Natural killer cell treated with Interleukin-12 subunit alpha and Interleukin-12 subunit beta and Interleukin-15 and Interleukin-18, amount 100 ng/mL, for 72 hours (primary cell): ENCODE measurements around the gene P3H3. TPM values are rescaled to one million over a fixed set of nuclear protein-coding genes. Genes with fewer than 3 reads are reported as not detected.
"Not testable (repeated sequence)": the region's sequence is repeated elsewhere in the genome, so short reads cannot be mapped to it uniquely, and the experiment has no call there.

Experiments
- ATAC-seq, 2 donors: fragments of 150-1000 bp; cut with Tn5 transposase in 1 of 2; sonication (Bioruptor Pico), chemical (Tn5 transposase) in 1 of 2; 2 replicates each; pipeline ENCODE4 v1.10.0; 2021
- DNase-seq: peaks from one replicate; pipeline ENCODE4 v3.0.0; 2022; ENCODE audit warnings: low spot score
- H3K27ac Mint-ChIP-seq, 2 donors: 1 replicate in 1 of 2; 2 replicates in 1 of 2; pipeline ENCODE4 v1.8.0; 2022; ENCODE audit warnings: mixed read lengths in 2 of 2, mild to moderate bottlenecking in 1 of 2, moderate library complexity in 1 of 2
- H3K27me3 Mint-ChIP-seq, 2 donors: 1 replicate in 1 of 2; 2 replicates in 1 of 2; pipeline ENCODE4 v1.8.0; 2022; ENCODE audit warnings: mixed read lengths in 2 of 2
- H3K36me3 Mint-ChIP-seq: one replicate; pipeline ENCODE4 v1.8.0; 2022; ENCODE audit warnings: mixed read lengths
- H3K4me1 Mint-ChIP-seq, 2 donors: 1 replicate in 1 of 2; 2 replicates in 1 of 2; pipeline ENCODE4 v1.8.0; 2022; ENCODE audit warnings: low read depth in 2 of 2, mixed read lengths in 2 of 2, mild to moderate bottlenecking in 1 of 2
- H3K4me3 Mint-ChIP-seq: one replicate; pipeline ENCODE4 v1.8.0; 2022; ENCODE audit warnings: mixed read lengths
- H3K9me3 Mint-ChIP-seq: 2 replicates; pipeline ENCODE4 v1.8.0; 2022; ENCODE audit warnings: mixed read lengths
- total RNA-seq, 2 donors: library from RNA; stranded (reverse); gene quantifications; one replicate each; pipeline ENCODE4 v1.2.3, GENCODE V29; 2022

P3H3 gene
- total RNA-seq, 2 donors from 2014 or later, result 1.3 TPM; not detected in 1

DNA sequence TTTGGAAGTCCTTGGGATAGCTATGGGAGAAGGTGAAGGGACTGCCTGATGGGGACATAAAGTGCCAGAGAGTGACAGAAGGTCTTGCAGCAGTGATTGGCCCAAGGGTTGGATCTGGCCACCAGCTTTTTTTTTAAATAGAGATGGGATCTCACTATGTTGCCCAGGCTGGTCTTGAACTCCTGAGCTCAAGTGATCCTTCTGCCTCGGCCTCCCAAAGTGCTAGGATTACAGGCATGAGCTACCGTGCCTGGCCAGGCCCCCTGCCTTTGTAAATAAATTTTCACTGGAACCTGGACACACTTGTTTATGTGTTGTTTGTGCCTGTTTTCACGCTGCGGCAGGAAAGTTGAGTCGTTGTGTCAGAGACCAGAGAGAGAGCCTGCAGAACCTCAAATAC is 37.1 kb downstream of the P3H3 start:
- H3K36me3 Mint-ChIP-seq, result peaks cover 16% of the 10 kb centered on the region
- not testable (repeated sequence) for H3K27ac Mint-ChIP-seq, H3K27me3 Mint-ChIP-seq, DNase-seq, ATAC-seq, H3K9me3 Mint-ChIP-seq
- peak overlapping the region; percentile 8 for H3K4me3 Mint-ChIP-seq
- H3K4me1 Mint-ChIP-seq, result peaks cover 24 to 25% of the 10 kb centered on the region in 2 donors

DNA sequence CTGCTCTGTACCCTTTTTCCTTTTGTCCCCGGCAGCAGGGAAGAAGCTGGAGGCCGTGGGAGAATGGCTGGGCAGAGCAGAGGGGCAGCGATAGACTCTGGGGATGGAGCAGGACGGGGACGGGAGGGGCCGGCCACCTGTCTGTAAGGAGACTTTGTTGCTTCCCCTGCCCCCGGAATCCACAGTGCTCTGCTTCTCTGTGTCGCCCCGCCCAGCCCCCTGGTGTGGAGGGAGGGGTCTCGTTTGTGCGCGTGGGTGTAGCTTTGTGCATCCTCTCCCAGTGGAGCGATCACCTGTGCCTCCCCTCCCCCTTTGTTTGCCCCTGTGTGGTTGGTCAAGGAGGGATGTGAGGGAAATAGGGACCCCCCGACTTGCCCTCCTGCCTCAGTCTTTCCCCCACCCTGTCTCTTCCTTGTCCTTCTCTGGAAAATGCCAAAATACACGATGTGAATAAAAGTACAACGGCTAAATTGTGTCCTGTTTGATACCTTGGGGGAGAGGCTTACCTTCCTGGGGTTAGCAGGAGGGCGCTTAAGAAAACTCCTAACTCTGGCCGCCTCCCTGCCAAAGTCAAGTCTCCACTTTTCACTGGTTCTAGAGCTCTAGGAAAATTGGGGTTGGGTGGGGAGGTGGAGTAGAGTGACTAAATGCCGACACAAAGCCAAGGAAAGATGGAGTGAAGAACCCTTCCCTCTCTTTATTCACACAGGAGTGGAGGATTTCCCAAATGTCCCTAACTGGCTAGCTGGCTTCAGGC is 38.1 kb downstream of the P3H3 start:
- Mint-ChIP-seq H3K4me3 (peak overlapping the region; percentile 94), H3K27me3 (no peaks in the 10 kb centered on the region), H3K27ac (peak overlapping the region; percentile 84 to 95), H3K36me3 (peaks cover 15% of the 10 kb centered on the region), H3K9me3 (no peaks in the 10 kb centered on the region), H3K4me1 (peaks cover 33% of the 10 kb centered on the region in 2 donors)
- ATAC-seq, result no peak
- peak; percentile 60 for DNase-seq

DNA sequence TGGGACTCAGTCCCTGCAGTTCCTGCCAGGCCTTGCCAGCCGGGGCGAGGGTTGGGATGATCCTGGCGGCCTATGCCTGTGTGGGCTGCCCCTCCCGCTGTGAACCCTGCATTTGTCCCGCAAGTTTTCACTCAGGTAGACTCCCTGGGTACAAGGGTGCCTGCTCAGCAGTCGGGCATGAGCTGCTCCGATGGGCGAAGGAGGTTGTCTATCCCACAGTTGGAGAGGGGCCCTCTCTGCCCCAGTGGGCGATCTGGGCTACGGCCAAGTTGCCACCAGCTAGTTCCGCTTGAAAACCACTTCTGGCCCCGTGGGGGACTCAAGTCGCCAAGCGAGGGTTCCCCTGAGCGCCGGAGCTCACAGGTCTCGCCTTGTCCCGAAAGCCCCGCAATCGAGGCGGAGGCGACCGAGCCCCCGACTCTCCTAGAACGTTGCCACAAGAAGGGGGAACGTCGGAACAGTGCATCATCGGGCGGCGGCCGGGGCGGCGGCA is 38.8 kb downstream of the P3H3 start:
- peaks cover 38% of the 10 kb centered on the region in 2 donors for H3K4me1 Mint-ChIP-seq

DNA sequence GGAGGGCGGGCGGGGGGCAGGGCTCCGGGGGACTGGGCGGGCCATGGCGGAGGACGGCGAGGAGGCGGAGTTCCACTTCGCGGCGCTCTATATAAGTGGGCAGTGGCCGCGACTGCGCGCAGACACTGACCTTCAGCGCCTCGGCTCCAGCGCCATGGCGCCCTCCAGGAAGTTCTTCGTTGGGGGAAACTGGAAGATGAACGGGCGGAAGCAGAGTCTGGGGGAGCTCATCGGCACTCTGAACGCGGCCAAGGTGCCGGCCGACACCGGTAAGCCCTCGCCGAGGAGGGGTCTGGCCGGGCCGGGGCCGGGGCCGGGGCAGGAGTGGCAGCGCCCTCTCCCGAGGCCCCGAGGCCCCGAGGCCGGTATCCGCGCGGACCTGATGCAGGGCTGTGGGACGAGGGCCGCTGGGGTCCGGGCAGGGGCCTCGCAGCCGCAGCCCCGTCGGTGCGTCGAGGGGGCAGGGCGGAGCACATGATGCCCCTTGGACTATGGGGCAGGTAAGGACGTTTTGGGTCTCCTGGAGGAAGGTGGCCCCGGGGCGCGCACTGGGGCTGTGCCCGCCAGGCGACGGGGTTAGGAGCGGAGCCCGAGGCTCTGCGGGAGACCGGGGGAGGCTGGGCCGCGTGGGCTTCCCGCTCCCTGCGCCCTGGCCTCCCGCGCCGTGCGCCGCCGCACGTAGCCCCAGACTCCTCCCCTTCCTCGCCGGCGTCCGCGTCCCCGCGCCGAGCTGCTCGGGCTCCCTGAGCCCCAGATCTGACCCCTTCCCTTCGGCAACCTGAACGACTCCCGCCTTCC is 39.4 kb downstream of the P3H3 start, which contains the start of gene TPI1:
Gene TPI1 (plus strand): TSS at position 119 of the 798 bp plus-strand sequence. CDS start 36 bp downstream, at position 155.
- peak; percentile 89 for DNase-seq
- H3K36me3 Mint-ChIP-seq, result peaks cover 15% of the 10 kb centered on the region
- peak within 1 kb of the TSS; percentile 84 to 95 for H3K27ac Mint-ChIP-seq
- H3K4me3 Mint-ChIP-seq, result peak within 1 kb of the TSS; percentile 94
- peaks cover 44 to 45% of the 10 kb centered on the region in 2 donors for H3K4me1 Mint-ChIP-seq
- no peaks in the 10 kb centered on the region for H3K9me3 Mint-ChIP-seq
- ATAC-seq, result peak; percentile 88 to 92
- H3K27me3 Mint-ChIP-seq, result no peaks in the 10 kb centered on the region

More for the DNA sequence above, 38.8 kb downstream of the P3H3 start:
- ATAC-seq (peak in 1 of 2 donors; percentile 2), DNase-seq (no peak)
- Mint-ChIP-seq H3K27me3 (no peaks in the 10 kb centered on the region), H3K27ac (peak overlapping the region; percentile 84 to 95), H3K9me3 (no peaks in the 10 kb centered on the region), H3K36me3 (peaks cover 15% of the 10 kb centered on the region), H3K4me3 (peak overlapping the region; percentile 94)

DNA sequence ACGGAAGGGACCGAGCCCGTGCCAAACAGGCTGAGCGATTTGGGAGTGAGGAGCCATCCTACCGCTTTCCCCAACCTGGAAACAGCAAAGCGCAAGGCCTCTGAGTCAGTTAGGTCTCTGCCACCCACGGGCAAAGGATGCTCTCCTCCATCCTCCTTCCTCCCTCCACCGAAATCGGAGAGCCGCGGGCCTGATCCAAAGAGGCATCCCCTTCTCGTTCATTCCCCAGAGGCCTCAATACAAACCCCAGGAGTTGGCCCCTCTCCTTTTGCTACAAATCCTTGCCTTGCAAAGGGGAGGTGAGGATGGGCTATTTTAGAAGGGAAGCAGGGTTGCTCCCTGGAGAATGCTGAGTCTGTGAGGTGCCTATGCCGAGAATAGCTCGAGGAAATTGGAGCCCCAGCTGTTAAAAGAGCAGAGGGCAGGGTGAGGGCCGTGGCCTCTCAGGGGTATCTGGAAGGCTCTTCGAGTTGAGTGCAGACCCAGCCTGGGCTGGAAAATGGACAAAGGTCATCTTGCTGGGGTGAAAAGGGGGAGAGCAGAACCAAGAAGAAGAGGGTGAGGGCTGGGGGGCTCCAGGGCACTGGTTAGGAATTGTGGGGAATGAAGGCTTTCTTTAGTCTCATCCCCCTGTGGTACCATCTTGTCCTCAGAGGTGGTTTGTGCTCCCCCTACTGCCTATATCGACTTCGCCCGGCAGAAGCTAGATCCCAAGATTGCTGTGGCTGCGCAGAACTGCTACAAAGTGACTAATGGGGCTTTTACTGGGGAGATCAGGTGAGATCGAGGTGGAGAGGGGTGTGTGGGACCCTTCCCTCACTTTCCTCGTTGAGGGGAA is 40.2 kb downstream of the P3H3 start:
- H3K4me1 Mint-ChIP-seq, result peaks cover 44 to 49% of the 10 kb centered on the region in 2 donors
- no peaks in the 10 kb centered on the region for H3K9me3 Mint-ChIP-seq
- peak overlapping the region; percentile 84 to 95 for H3K27ac Mint-ChIP-seq
- H3K4me3 Mint-ChIP-seq, result peak overlapping the region; percentile 94
- ATAC-seq (peak in 1 of 2 donors; percentile 0), DNase-seq (peak; percentile 60)
- H3K36me3 Mint-ChIP-seq, result peaks cover 15% of the 10 kb centered on the region
- no peaks in the 10 kb centered on the region for H3K27me3 Mint-ChIP-seq

DNA sequence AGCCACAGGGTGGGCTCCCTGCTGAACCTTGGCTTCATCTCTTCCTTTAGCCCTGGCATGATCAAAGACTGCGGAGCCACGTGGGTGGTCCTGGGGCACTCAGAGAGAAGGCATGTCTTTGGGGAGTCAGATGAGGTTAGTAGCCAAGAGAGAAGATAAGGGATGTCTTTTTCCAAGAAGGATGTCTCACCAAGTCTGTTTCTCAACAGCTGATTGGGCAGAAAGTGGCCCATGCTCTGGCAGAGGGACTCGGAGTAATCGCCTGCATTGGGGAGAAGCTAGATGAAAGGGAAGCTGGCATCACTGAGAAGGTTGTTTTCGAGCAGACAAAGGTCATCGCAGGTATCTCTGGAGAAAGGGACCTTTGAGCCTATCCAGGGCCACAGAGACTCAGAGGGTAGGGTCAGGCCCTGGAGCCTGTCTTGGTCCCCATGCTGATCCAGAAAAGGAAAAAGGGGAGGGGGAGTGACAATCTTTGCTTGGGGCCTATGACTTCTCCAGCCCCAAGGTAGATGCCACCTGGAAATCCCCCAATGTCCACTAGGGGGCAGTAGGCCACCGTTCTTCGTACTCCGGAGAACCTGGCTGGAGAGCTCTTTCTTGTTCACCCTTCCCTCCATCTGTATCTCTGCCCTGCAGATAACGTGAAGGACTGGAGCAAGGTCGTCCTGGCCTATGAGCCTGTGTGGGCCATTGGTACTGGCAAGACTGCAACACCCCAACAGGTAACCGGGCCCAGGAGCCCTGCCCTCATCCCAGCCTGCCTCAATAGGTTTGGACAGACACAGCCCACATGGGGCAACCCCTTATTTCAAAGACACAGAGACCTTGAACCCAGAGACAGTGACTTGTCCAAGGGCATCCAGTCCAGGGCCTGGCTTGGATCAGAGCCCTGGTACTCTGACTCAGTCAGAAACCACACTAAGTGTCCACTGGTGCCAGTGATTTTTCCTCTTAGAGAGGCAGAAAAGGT is 41.1 kb downstream of the P3H3 start:
- Mint-ChIP-seq H3K9me3 (no peaks in the 10 kb centered on the region), H3K36me3 (peaks cover 15% of the 10 kb centered on the region), H3K27ac (peak overlapping the region; percentile 84 to 95), H3K4me3 (peak overlapping the region; percentile 94), H3K27me3 (no peaks in the 10 kb centered on the region), H3K4me1 (peaks cover 44 to 54% of the 10 kb centered on the region in 2 donors)
- DNase-seq (peak; percentile 80), ATAC-seq (no peak)

DNA sequence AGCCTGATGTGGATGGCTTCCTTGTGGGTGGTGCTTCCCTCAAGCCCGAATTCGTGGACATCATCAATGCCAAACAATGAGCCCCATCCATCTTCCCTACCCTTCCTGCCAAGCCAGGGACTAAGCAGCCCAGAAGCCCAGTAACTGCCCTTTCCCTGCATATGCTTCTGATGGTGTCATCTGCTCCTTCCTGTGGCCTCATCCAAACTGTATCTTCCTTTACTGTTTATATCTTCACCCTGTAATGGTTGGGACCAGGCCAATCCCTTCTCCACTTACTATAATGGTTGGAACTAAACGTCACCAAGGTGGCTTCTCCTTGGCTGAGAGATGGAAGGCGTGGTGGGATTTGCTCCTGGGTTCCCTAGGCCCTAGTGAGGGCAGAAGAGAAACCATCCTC is 42.1 kb downstream of the P3H3 start:
- Mint-ChIP-seq H3K36me3 (peaks cover 15% of the 10 kb centered on the region), H3K4me1 (peaks cover 49 to 58% of the 10 kb centered on the region in 2 donors)
- not testable (repeated sequence) for H3K27me3 Mint-ChIP-seq

DNA sequence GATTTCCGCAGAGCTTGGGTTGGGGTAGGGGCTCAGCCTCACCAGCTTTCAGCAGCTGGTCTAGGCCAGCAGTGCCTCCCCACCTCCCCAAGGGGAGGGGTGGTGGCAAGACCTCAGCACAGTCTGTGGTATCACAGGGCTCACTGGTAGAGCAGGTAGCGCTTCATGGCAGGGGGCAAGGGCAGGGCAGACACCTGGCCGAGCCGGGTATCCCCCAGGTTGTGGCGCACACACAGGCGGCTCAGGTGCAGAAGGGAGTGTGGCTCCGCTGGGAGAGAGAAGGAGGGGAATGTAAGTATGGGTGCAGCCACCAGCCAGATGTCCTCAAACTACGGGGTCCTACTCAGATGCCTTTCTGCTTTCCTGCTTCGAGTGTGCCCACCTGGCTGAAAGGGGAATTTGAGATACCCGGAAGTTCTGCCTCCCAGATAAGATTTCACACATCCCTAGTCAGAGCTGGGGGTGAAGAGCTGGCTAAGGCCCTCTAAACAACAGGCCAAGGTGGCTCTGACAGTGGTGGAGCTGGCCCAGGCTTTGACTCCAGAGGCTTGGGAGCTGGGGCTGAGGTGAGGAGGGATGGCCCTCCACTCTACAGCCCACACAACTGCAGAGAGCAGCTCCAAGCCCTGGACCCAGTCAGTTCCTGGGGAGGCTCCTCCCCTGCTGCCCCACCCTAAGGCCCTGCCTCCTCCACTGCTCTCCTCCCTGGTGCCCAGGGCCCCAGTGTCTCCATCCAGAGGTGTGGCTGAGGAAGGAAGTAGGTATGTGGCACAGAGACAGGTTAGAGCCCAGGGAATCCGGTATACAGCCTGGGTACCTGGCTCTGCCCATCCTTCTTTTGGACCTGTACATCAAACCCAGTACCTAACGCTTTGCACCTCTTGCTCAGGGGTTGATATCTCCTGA is 43.1 kb downstream of the P3H3 start:
- DNase-seq (no peak), ATAC-seq (no peak)
- Mint-ChIP-seq H3K4me1 (peaks cover 54 to 62% of the 10 kb centered on the region in 2 donors), H3K27ac (peak overlapping the region; percentile 84 to 93), H3K36me3 (peaks cover 20% of the 10 kb centered on the region), H3K27me3 (no peaks in the 10 kb centered on the region), H3K9me3 (no peaks in the 10 kb centered on the region), H3K4me3 (peak overlapping the region; percentile 94)

More for the DNA sequence above, 42.1 kb downstream of the P3H3 start:
- H3K27ac Mint-ChIP-seq, result peak overlapping the region; percentile 84 to 93
- not testable (repeated sequence) for DNase-seq, ATAC-seq, H3K9me3 Mint-ChIP-seq
- peak overlapping the region; percentile 94 for H3K4me3 Mint-ChIP-seq

DNA sequence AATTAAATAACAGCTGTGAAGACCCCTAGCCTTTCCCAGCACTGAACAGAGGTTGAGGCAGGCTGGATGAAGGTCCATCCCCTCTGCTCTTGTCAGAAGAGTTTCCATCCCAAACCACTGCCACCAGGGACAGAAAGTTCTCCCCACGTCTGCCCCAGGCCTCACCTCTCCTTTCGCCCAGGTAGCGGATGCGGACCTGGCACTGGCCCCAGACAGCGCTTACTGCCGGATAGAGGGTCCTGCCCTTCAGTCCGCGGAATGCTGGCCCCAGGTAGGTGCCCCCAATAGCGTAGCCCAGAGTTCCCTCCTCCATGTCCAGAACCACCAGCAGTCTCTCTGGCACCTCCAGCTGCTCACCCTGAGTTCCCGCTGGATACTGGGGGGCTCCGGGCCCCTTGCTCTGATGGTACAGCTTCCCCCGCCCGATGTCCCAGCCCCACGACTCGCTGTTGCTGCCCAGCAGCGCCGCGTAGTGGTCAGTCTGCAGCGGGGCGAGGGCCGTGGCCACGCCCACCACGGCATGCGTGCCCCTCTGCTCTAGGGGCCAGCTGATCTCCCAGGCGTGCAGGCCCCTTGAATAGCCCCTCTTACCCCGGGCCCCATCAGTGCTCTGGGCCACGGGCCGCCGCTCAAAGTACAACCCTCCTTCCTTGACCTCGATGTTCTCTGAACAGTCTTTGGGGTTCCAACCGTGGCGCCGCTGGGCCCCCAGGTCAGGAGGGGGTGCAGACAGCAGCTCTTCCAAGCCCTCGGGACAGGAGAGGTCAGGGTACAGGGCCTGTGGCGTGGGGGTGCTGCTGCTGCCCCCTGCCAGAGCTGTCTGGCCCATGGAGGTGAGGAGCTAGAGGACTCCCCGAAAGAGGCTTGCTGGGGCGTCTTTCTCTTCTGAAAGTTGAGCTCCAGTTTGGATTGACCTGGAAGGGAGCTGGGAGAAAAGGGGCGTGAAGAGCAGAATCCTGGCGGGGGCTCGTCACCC is 44.2 kb downstream of the P3H3 start:
- peak overlapping the region; percentile 94 for H3K4me3 Mint-ChIP-seq
- DNase-seq (peak; percentile 86), ATAC-seq (peak; percentile 58 to 61)
- H3K27me3 Mint-ChIP-seq, result no peaks in the 10 kb centered on the region
- H3K36me3 Mint-ChIP-seq, result peaks cover 20% of the 10 kb centered on the region
- peaks cover 54 to 60% of the 10 kb centered on the region in 2 donors for H3K4me1 Mint-ChIP-seq
- peak overlapping the region; percentile 84 to 93 for H3K27ac Mint-ChIP-seq
- H3K9me3 Mint-ChIP-seq, result no peaks in the 10 kb centered on the region

DNA sequence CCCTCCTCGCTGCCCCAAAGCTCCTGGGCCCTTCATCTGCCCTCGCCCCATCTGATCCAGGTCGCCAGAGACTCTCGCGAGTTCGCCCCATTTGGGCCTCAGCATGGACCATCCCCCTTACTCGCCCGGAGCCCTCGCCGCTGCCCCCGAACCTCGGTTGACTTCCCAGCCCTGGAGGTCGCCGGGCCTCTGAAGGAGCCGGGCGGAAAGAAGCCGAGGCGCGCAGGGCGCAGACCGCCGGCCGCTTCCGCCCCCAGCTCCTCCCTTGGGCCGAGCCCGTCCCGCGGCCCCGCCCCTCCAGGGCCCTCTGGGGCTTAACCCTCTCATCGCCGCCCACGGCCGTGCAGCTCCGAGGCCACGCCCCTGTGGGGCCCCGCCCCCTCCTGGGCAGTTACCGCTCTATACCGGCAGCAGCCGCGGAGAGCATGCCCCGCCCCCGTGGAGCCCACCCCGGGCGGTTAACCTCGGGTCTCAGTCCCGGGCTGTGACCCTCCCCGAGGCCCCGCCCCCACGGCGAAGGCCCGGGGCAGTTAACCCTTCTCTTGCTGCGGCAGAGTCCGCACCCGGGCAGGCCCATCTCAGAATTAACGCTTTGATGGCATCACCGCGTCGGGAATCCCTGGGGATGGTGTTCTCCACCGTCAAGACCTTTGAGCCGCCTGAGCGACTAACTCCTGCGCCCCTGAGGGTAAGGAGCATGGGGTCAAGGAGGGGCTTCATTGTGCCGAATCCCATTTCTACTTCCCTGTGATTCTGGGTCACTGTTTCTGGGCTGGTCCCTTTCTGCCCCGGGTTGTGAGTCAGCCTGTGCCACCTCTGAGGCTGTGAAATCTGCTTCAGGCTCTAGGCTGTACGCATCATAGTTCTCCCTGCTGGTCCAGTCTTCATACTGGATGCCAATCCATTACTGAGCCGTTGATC is 45.1 kb downstream of the P3H3 start, which contains the start of gene SPSB2:
Gene SPSB2 (minus strand): TSS at position 210 of the 921 bp plus-strand sequence. CDS start 402 bp downstream, outside the sequence.
- peaks cover 18% of the 10 kb centered on the region for H3K36me3 Mint-ChIP-seq
- ATAC-seq, result peak; percentile 93
- H3K9me3 Mint-ChIP-seq, result no peaks in the 10 kb centered on the region
- H3K27me3 Mint-ChIP-seq, result no peaks in the 10 kb centered on the region
- peaks cover 50 to 56% of the 10 kb centered on the region in 2 donors for H3K4me1 Mint-ChIP-seq
- peak; percentile 100 for DNase-seq
- H3K4me3 Mint-ChIP-seq, result peak within 1 kb of the TSS; percentile 94
- H3K27ac Mint-ChIP-seq, result peak within 1 kb of the TSS; percentile 84 to 93
